ENCODE results near the gene SLC8A3. TPM values are rescaled to one million over a fixed set of nuclear protein-coding genes. Genes with fewer than 3 reads are reported as not detected.
A peak's percentile ranks its signal among the peaks of the same experiment; 100 is the strongest.

The SLC8A3 gene
- total RNA-seq, 4 donors from 2014 or later: 0.49 to 1.5 (median 0.92) TPM

- Histone ChIP-seq H3K4me1 (peaks cover 0 to 24% (median 4%) of the 10 kb centered on the region in 3 donors), H3K27me3 (peaks cover 38% of the 10 kb centered on the region), H3K9me3 (no peaks in the 10 kb centered on the region), H3K27ac (no peak overlapping the region), H3K4me3 (no peak overlapping the region), H3K36me3 (no peaks in the 10 kb centered on the region)
- 71% methylated on average over 1 of the region's 1 CpG; no CpG with 5 or more reads in 1 of the 2 donors for WGBS, 2 donors (ENCODE audit: low coverage in 1 of 2)
- no peak for TF ChIP-seq POLR2A (IDR thresholded peaks at IDR 0.05)
- TF ChIP-seq CTCF (IDR thresholded peaks at IDR 0.05): no peak
- no peak for TF ChIP-seq EP300 (IDR thresholded peaks at IDR 0.05)
- TF ChIP-seq POLR2AphosphoS5 (IDR thresholded peaks at IDR 0.05): no peak
- ATAC-seq: no peak
These were observed 94.1 kb downstream of the SLC8A3 start for GRCh38 chr14:70094631-70095030.

- no peaks in the 10 kb centered on the region for H3K9me3 ChIP-seq
- no peak overlapping the region for H3K4me3 ChIP-seq
- ATAC-seq: no peak
- H3K27ac ChIP-seq: no peak overlapping the region
- peaks cover 38% of the 10 kb centered on the region for H3K27me3 ChIP-seq
- TF ChIP-seq CTCF (IDR thresholded peaks at IDR 0.05) (no peak), EP300 (IDR thresholded peaks at IDR 0.05) (no peak), POLR2AphosphoS5 (IDR thresholded peaks at IDR 0.05) (no peak), POLR2A (IDR thresholded peaks at IDR 0.05) (no peak)
- peaks cover 0 to 21% (median 4%) of the 10 kb centered on the region in 3 donors for H3K4me1 ChIP-seq
- 74 to 88% methylated on average over 3 of the region's 3 CpGs for WGBS, 2 donors (ENCODE audit: low coverage in 1 of 2)
- H3K36me3 ChIP-seq: no peaks in the 10 kb centered on the region
These were observed 94.6 kb downstream of the SLC8A3 start for GRCh38 chr14:70094106-70094505.

GRCh38 chr14:70093156-70093555 lies 95.6 kb downstream of the SLC8A3 start:
- Histone ChIP-seq H3K9me3 (no peaks in the 10 kb centered on the region), H3K27ac (no peak overlapping the region), H3K27me3 (peaks cover 38% of the 10 kb centered on the region), H3K4me1 (peaks cover 0 to 12% (median 0%) of the 10 kb centered on the region in 3 donors), H3K36me3 (no peaks in the 10 kb centered on the region), H3K4me3 (no peak overlapping the region)
- TF ChIP-seq POLR2A (IDR thresholded peaks at IDR 0.05) (no peak), POLR2AphosphoS5 (IDR thresholded peaks at IDR 0.05) (no peak), CTCF (IDR thresholded peaks at IDR 0.05) (no peak), EP300 (IDR thresholded peaks at IDR 0.05) (no peak)
- ATAC-seq: no peak
- WGBS, 2 donors (ENCODE audit: low coverage in 1 of 2): 60 to 100% methylated on average over 1 to 2 of the region's 2 CpGs

- Histone ChIP-seq H3K36me3 (no peaks in the 10 kb centered on the region), H3K27me3 (peaks cover 38% of the 10 kb centered on the region), H3K27ac (no peak overlapping the region), H3K9me3 (no peaks in the 10 kb centered on the region), H3K4me3 (no peak overlapping the region), H3K4me1 (no peaks in the 10 kb centered on the region)
- ATAC-seq: no peak
- 5 to 9% methylated on average over 2 of the region's 2 CpGs for WGBS, 2 donors (ENCODE audit: low coverage in 1 of 2)
- no peak for TF ChIP-seq POLR2AphosphoS5 (IDR thresholded peaks at IDR 0.05)
- no peak for TF ChIP-seq EP300 (IDR thresholded peaks at IDR 0.05)
- TF ChIP-seq POLR2A (IDR thresholded peaks at IDR 0.05): no peak
- TF ChIP-seq CTCF (IDR thresholded peaks at IDR 0.05): no peak
These were observed 101.4 kb downstream of the SLC8A3 start for GRCh38 chr14:70087380-70087697.

GRCh38 chr14:70086685-70087379 lies 101.9 kb downstream of the SLC8A3 start:
- Histone ChIP-seq H3K27me3 (peaks cover 38% of the 10 kb centered on the region), H3K4me1 (no peaks in the 10 kb centered on the region), H3K4me3 (no peak overlapping the region), H3K9me3 (no peaks in the 10 kb centered on the region), H3K36me3 (no peaks in the 10 kb centered on the region), H3K27ac (no peak overlapping the region)
- TF ChIP-seq POLR2AphosphoS5 (IDR thresholded peaks at IDR 0.05) (no peak), POLR2A (IDR thresholded peaks at IDR 0.05) (no peak), CTCF (IDR thresholded peaks at IDR 0.05) (peak in 3 of 4 experiments; percentile 33 to 59 (median 36)), EP300 (IDR thresholded peaks at IDR 0.05) (no peak)
- WGBS, 2 donors (ENCODE audit: low coverage in 1 of 2): 0 to 28% methylated on average over 1 to 5 of the region's 5 CpGs
- ATAC-seq: no peak

All from gastroesophageal sphincter (tissue), 4 donors.